Ishikawa (cell line): ENCODE measurements around the gene RNASE7.
A peak's percentile ranks its signal among the peaks of the same experiment; 100 is the strongest.

Experiments used
- CEBPB ChIP-seq: IDR thresholded peaks from 2 replicates; pipeline ENCODE4 v1.6.1; 2012
- EGR1 ChIP-seq: IDR thresholded peaks from 2 replicates; pipeline ENCODE4 v1.6.1; 2012
- EP300 ChIP-seq: IDR thresholded peaks from 2 replicates; pipeline ENCODE4 v1.6.1; 2012; ENCODE audit warnings: borderline replicate concordance
- FOXM1 ChIP-seq: IDR thresholded peaks from 2 replicates; pipeline ENCODE4 v1.6.1; 2012; ENCODE audit warnings: low read depth, borderline replicate concordance
- NFIC ChIP-seq: IDR thresholded peaks from 2 replicates; pipeline ENCODE4 v1.6.1; 2012
- RAD21 ChIP-seq: IDR thresholded peaks from 2 replicates; pipeline ENCODE4 v1.6.1; 2012; ENCODE audit warnings: low read depth
- TAF1 ChIP-seq: IDR thresholded peaks from 2 replicates; pipeline ENCODE4 v1.6.1; 2012; ENCODE audit warnings: low read depth, mild to moderate bottlenecking
- TCF12 ChIP-seq: IDR thresholded peaks from 2 replicates; pipeline ENCODE4 v1.6.1; 2012; ENCODE audit warnings: low read depth
- TEAD4 ChIP-seq: IDR thresholded peaks from 2 replicates; pipeline ENCODE4 v1.6.1; 2012
- YY1 ChIP-seq: IDR thresholded peaks from 2 replicates; pipeline ENCODE4 v1.6.1; 2012; ENCODE audit warnings: low read depth
- ZBTB7A ChIP-seq: IDR thresholded peaks from 2 replicates; pipeline ENCODE4 v1.6.1; 2012; ENCODE audit warnings: low read depth
- TF ChIP-seq, protein P1 (sequence below): IDR thresholded peaks from 2 replicates; pipeline ENCODE4 v1.6.1; 2012; ENCODE audit warnings: low read depth, mild to moderate bottlenecking
- TF ChIP-seq, protein P2 (sequence below): IDR thresholded peaks from 2 replicates; pipeline ENCODE4 v1.6.1; 2012
- TF ChIP-seq, protein P3 (sequence below): IDR thresholded peaks from 2 replicates; pipeline ENCODE4 v1.6.1; 2012

The RNASE7 gene

DNA sequence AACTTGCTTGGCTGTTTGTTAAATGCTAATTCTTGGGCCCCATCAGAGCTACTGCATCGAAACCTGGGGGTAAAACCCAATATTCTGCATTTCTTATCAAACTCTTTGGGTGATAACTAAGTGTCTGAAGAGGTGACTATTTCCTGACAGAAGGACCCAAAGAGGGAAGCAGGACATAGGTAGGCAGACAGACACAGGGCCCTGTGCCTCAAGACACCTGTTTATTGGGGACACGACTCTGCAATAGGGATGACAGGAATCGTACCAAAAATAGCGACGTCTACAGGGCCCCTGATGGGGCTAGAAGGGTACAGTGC, 47.7 kb downstream of the RNASE7 start:
- TF ChIP-seq CEBPB, result no peak
- TF ChIP-seq EGR1, result no peak
- TF ChIP-seq, protein P1, sequence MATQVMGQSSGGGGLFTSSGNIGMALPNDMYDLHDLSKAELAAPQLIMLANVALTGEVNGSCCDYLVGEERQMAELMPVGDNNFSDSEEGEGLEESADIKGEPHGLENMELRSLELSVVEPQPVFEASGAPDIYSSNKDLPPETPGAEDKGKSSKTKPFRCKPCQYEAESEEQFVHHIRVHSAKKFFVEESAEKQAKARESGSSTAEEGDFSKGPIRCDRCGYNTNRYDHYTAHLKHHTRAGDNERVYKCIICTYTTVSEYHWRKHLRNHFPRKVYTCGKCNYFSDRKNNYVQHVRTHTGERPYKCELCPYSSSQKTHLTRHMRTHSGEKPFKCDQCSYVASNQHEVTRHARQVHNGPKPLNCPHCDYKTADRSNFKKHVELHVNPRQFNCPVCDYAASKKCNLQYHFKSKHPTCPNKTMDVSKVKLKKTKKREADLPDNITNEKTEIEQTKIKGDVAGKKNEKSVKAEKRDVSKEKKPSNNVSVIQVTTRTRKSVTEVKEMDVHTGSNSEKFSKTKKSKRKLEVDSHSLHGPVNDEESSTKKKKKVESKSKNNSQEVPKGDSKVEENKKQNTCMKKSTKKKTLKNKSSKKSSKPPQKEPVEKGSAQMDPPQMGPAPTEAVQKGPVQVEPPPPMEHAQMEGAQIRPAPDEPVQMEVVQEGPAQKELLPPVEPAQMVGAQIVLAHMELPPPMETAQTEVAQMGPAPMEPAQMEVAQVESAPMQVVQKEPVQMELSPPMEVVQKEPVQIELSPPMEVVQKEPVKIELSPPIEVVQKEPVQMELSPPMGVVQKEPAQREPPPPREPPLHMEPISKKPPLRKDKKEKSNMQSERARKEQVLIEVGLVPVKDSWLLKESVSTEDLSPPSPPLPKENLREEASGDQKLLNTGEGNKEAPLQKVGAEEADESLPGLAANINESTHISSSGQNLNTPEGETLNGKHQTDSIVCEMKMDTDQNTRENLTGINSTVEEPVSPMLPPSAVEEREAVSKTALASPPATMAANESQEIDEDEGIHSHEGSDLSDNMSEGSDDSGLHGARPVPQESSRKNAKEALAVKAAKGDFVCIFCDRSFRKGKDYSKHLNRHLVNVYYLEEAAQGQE, result no peak
- TF ChIP-seq NFIC, result no peak
- TF ChIP-seq, protein P2, sequence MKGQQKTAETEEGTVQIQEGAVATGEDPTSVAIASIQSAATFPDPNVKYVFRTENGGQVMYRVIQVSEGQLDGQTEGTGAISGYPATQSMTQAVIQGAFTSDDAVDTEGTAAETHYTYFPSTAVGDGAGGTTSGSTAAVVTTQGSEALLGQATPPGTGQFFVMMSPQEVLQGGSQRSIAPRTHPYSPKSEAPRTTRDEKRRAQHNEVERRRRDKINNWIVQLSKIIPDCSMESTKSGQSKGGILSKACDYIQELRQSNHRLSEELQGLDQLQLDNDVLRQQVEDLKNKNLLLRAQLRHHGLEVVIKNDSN, result no peak
- no peak for TF ChIP-seq TCF12
- no peak for TF ChIP-seq FOXM1
- TF ChIP-seq, protein P3, sequence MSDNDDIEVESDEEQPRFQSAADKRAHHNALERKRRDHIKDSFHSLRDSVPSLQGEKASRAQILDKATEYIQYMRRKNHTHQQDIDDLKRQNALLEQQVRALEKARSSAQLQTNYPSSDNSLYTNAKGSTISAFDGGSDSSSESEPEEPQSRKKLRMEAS, result no peak

DNA sequence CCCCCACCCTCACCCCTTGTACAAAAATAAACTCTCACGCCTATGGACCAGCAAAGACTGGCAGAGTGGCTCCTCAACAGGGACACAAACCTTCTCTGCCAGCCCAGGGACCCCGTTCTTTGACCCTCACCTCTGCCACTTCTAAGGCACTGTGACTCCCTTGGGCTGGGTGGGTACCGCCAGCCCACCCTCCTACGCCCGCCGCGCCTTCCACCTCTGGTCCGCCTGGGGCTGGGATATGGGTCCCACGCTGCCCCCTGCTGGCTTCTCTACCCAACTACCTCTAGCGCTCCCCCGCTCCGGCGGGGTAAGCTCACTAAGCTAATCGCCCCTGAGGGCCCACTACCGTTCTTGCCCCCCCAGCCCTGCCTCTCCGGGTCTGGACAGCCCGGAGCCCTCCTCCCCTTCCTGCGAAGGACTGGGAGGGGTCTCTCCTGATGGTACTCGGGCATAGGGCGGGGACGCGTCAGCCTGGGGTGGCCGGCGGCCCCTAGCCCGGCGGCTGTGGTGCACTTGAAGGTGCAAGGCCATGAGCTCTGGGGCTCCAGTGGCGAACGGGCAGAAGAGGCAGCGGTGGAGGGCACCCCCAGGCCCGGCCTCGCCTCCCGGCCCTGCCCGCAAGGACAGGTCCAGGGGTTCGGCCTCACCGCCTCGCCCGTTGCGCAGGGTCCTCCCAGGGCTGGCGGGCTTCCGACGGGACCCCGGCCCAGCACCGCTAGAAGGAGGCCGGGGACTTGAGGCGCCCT, 48.2 kb downstream of the RNASE7 start:
- no peak for TF ChIP-seq NFIC
- TF ChIP-seq RAD21, result peak; percentile 39

DNA sequence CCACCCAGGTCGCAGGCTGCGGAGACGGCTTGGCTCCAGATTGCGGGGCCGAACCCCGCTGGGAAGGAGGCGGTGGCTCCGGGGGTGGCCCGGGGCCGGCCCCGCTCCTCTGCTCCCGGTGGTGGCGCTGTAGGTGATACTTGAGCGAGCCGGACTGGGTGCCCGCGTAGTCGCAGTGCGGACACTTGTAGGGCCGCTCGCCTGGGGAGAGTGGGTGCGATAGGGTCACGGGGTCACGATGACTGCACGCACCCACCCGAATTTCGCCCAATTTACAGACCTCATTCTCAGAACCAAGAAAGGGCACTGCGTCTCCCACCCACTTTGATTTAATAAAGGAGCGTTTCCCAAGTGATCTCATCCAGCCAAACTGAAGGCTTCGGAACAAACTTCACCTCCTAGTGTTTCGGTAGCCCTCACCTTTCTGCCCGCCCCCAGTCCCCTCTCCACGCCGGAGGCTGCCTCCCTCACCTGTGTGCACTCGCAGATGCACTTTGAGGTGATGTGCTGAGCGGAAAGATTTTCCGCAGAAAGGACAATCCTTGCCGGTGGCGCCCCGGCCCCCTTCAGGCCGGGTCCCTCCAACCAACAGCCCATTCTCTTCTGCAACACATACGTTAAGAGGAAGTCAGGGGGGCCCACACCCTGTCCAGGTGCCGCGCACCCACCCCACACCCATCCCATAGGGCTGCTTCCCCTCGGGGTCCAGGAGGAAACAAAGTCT, 48.9 kb downstream of the RNASE7 start:
- TF ChIP-seq TAF1, result no peak
- no peak for TF ChIP-seq TCF12
- no peak for TF ChIP-seq ZBTB7A
- no peak for TF ChIP-seq EGR1
- TF ChIP-seq TEAD4, result no peak
- TF ChIP-seq RAD21, result no peak
- TF ChIP-seq EP300, result no peak

DNA sequence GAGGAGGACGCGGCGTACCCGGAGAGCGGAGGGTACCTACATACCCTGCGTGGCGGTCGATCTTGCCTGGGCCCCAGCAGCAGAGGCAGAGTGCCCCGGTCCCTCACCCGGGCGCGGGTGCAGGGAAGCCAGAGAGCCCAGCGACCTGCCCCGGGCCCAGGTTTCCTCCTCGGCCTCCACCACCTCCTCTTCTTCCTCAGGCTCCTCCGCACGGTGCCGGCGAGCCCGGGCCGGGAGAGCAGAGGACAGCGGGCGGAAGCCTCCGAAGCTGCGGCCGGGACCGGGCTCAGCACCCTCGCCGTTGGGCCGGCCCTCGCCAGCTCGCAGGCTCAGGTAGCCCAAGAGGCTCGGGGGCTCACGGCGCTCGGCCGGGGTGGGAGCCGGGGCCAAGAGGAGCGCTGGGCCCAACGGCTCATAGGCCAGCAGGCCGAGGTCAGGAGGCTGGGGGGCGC, 49.7 kb downstream of the RNASE7 start:
- no peak for TF ChIP-seq NFIC
- TF ChIP-seq RAD21, result no peak

DNA sequence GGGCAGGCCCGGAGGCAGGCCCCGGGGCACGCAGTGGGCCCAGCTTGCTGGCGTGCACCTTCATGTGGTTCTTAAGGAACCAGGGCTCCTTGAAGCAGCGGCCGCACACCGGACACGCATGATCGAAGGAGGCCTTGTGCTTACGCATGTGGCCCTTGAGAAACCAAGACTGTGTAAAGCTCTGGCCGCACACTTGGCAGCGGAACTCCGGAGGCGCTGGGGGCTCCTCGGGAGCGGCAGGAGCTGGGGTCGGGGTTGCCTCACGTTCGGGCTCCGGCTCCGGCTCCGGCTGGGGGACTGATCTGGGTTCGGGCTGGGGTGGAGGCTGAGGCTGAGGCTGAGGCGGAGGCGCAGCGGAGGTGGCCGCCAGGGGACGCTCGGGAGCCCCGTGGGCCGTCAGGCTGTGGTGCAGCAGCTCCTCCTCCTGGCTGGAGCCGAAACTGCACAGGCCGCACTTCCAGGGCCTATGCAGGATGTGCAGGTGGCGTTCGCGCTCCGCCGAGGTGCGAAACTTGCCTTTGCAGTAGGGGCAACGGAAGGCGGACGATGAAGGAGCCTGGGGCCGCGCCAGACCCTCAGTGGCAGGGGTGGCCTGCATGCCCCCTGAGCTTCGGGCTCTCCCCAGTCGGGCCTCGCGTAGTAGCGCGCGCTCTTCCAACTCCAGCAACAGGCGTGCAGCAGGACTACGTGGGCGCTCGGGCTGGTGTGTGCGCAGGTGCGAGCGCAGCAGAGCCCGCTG, 50.3 kb downstream of the RNASE7 start:
- 0 out of 2 replicates have a peak, but pooled peaks have one; percentile 40 for TF ChIP-seq TCF12
- peak; percentile 53; the same call in 1 of the 2 replicates for TF ChIP-seq YY1
- TF ChIP-seq CEBPB, result no peak
- 0 out of 2 replicates have a peak, but pooled peaks have one; percentile 26 for TF ChIP-seq TEAD4
- TF ChIP-seq, protein P3, result peak; percentile 64
- TF ChIP-seq RAD21, result peak; percentile 94
- TF ChIP-seq FOXM1, result no peak

DNA sequence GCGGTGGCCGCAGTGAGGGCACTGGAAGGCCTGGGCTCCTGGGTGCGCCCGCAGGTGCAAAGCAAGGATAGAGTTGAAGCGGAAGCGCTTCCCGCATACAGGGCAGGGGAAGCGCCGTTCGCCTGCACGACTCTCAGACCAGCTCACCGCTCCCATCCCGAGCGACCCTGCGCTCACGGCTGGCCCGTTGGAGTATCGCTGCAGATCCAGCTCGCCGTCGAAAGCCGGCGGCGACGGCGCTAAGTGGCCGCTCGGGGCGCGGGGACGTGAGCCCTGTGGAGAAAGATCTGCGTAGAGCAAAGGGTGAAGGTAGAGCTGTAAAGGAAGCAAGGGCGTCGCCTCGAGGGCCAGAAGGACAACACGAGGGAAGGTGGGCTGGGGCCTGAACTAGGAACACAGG, 50.9 kb downstream of the RNASE7 start:
- TF ChIP-seq TEAD4, result no peak
- TF ChIP-seq, protein P3, result no peak
- TF ChIP-seq TCF12, result no peak
- TF ChIP-seq NFIC, result no peak
- no peak for TF ChIP-seq EGR1
- TF ChIP-seq EP300, result no peak
- TF ChIP-seq, protein P2, result no peak
